ENCODE data around the gene RAF1.

RAF1 gene

GRCh38 chr3:12620729-12621128 is 43.2 kb downstream of the RAF1 start:
- no peak for DNase-seq (ENCODE audit: low read depth)
- TF ChIP-seq, protein P1, sequence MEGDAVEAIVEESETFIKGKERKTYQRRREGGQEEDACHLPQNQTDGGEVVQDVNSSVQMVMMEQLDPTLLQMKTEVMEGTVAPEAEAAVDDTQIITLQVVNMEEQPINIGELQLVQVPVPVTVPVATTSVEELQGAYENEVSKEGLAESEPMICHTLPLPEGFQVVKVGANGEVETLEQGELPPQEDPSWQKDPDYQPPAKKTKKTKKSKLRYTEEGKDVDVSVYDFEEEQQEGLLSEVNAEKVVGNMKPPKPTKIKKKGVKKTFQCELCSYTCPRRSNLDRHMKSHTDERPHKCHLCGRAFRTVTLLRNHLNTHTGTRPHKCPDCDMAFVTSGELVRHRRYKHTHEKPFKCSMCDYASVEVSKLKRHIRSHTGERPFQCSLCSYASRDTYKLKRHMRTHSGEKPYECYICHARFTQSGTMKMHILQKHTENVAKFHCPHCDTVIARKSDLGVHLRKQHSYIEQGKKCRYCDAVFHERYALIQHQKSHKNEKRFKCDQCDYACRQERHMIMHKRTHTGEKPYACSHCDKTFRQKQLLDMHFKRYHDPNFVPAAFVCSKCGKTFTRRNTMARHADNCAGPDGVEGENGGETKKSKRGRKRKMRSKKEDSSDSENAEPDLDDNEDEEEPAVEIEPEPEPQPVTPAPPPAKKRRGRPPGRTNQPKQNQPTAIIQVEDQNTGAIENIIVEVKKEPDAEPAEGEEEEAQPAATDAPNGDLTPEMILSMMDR (IDR thresholded peaks at IDR 0.05; ENCODE audit: control insufficient read depth, insufficient read depth, low read depth, low read length, missing control alignments), result no peak
- no peak overlapping the region for H3K4me3 ChIP-seq (ENCODE audit: control insufficient read depth, low read depth, low read length)

GRCh38 chr3:12620305-12620704 is 43.6 kb downstream of the RAF1 start:
- no peak for DNase-seq (ENCODE audit: low read depth)
- H3K4me3 ChIP-seq (ENCODE audit: control insufficient read depth, low read depth, low read length), result no peak overlapping the region
- TF ChIP-seq, protein P1 (IDR thresholded peaks at IDR 0.05; ENCODE audit: control insufficient read depth, insufficient read depth, low read depth, low read length, missing control alignments), result no peak

DNA sequence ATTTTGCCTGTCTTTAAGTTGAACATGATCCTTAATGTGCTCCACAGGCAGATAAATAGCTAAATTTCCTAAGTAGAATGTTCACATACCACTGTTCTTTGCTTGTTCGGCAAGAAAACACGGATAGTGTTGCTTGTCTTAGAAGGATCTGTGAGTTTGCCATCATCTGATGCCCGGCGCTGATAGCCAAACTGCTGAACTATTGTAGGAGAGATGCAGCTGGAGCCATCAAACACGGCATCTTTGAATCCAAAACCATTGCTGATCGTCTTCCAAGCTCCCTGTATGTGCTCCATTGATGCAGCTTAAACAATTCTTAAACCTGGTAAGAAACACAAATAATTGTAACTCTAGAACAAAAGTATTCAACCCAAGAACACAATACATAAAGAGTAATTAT is 45.5 kb downstream of the RAF1 start:
- TF ChIP-seq, protein P1 (IDR thresholded peaks at IDR 0.05; ENCODE audit: control insufficient read depth, insufficient read depth, low read depth, low read length, missing control alignments), result no peak

GRCh38 chr3:12615266-12615665 is 48.7 kb downstream of the RAF1 start:
- DNase-seq (ENCODE audit: low read depth), result no peak
- H3K4me3 ChIP-seq (ENCODE audit: control insufficient read depth, low read depth, low read length), result no peak overlapping the region
- TF ChIP-seq, protein P1 (IDR thresholded peaks at IDR 0.05; ENCODE audit: control insufficient read depth, insufficient read depth, low read depth, low read length, missing control alignments), result no peak

More for the DNA sequence above, 45.5 kb downstream of the RAF1 start:
- H3K4me3 ChIP-seq (ENCODE audit: control insufficient read depth, low read depth, low read length), result no peak overlapping the region
- DNase-seq (ENCODE audit: low read depth), result no peak

DNA sequence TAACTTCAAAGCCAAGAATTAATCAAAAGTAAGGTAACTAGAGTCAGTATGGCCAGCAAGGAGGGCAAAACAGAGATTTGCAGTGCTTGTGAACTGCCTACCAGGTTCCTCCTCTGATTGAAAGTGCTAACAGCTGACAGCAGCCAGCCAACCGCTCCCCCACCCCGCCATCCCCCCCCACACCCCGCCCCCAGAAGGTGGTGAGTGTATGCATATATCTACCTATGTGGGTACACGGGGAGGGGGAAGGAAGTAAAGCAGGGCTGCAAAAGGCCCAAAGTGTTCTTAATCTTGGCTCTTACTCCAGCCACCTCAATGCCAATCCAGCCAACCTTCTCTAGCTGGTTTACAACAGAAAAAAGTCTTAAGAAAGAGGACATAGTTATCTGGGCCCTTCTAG is 50.7 kb downstream of the RAF1 start:
- TF ChIP-seq, protein P1 (IDR thresholded peaks at IDR 0.05; ENCODE audit: control insufficient read depth, insufficient read depth, low read depth, low read length, missing control alignments), result no peak
- DNase-seq (ENCODE audit: low read depth), result no peak
- H3K4me3 ChIP-seq (ENCODE audit: control insufficient read depth, low read depth, low read length), result no peak overlapping the region

- TF ChIP-seq, protein P1 (IDR thresholded peaks at IDR 0.05; ENCODE audit: control insufficient read depth, insufficient read depth, low read depth, low read length, missing control alignments), result no peak
- no peak for DNase-seq (ENCODE audit: low read depth)
- H3K4me3 ChIP-seq (ENCODE audit: control insufficient read depth, low read depth, low read length), result no peak overlapping the region
Observed at GRCh38 chr3:12612514-12613226, 51.2 kb downstream of the RAF1 start.
